Endothelial cell of hepatic sinusoid (primary cell): ENCODE data around the gene SIGLEC15.
"Not testable (repeated sequence)": the region's sequence is repeated elsewhere in the genome, so short reads cannot be mapped to it uniquely, and the experiment has no call there.

Experiments
- in situ Hi-C: cut with HindIII; loops from 2 replicates; pipeline ENCODE4 v1.10.0; 2017; ENCODE audit warnings: low sequenced_read_pairs

Gene SIGLEC15

DNA sequence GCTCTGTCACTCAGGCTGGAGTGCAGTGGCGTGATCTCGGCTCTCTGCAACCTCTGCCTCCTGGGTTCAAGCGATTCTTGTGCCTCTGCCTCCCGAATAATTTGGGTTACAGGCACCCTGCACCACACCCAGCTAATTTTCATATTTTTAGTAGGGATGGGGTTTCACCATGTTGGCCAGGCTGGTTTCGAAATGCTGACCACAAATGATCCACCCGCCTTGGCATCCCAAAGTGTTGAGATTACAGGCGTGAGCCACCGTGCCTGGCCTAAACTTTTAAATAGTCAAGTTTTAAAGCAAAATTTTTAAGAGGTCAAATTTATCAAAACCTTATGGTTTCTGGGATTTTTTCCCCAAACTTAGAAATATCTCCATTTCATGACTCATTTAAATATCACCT lies 6.7 kb upstream of the SIGLEC15 start:
- in situ Hi-C loops, result not testable (repeated sequence)

DNA sequence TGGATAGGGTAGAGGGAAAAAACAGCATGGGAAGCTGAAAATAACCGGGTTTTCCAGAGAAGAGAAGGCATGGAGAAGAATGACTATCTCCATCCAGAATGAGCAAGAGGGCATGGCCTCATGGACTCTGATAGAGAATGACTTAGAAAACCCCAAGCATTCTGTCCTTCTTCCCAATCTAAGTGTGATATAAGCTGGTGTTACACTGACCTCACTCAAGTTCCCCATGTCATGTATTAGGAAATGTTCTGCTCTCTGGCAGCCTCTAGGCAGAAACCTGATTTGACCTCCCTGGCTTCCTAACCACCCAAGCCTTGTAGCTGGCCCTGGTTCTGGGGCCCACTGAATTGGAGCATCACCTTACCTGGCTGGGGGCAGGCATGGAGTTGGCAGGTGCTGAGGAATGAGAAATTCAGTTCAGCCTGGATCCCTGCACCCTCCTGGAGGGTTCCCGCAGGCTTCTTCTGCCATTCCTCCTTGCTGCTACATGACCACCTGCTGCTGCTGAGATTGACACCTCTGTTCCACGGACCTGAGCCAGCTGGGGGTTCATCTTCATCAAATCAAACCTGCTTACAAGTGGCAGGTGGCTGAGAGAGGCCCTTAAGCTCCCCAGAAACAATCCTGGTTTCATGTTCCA lies 5.2 kb upstream of the SIGLEC15 start:
- in situ Hi-C loops, result no loop called here

DNA sequence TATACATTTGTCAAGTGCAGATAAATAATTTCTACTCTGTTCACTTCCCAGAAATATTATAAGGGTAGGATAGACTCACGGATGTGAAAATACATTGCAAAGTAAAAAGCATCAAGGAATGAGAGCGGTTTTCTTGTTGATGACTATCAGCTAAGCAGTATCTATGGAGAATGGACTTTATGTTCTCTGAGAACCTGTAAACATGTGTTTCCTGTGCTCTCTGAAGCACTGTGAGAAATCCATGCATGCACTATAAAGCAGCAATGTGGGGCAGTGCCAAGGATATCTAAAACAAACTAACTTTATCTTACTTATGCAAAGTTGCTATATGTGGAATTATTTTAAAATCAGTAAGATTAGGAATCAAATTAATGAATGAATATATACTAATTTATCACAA lies 4.4 kb upstream of the SIGLEC15 start:
- in situ Hi-C loops, result no loop called here

DNA sequence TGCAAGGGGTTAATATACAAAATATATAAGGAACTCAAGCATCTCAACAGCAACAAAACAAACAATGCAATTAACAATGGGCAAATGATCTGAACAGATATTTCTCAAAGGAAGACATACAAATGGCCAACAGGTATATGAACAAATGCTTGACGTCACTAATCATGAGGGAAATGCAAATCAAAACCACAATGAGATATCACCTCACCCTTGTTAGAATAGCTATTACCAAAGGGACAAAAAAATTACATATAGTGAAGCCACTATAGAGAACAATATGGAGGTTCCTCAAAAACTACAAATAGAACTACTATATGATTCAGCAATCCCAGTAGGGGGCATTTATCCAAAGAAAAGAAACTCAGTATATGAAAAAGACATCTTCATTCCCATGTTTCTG lies 3.8 kb upstream of the SIGLEC15 start:
- in situ Hi-C loops, result no loop called here

DNA sequence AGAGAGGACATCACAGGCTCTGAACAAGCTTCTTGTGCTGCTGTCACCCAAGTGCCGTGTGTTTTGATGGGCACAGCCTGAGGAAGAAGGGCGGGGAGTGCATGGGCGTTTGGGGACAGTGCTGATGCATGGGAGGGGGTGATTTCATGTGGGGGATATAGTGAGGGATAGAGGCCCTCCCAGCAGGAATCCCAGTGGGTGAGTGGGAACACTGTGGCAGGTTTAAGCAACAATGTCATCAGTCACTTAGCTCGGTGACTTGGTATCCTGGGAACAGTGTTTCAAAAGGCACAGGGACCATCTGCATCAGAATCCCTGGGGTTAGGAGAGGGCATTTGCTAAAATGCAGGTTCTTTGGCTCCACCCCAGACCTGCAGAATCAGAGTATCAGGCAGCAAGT lies 609 bp downstream of the SIGLEC15 start:
- in situ Hi-C loops, result no loop called here

DNA sequence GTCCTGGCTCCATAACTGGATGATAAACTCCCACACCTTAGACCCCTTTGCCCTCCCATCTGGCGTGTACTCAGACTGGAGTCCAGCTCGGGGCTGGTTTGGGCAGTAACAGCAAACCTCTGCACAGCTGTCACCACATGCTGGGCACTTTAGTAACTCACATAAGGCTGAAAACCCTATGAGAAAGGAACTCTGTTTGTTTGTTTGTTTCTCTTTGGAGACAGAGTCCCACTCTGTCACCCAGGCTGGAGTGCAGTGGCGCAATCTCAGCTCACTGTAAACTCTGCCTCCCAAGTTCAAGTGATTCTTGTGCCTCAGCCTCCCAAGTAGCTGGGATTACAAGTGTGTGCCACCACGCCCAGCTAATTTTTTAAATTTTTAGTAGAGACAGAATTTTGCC lies 1.2 kb downstream of the SIGLEC15 start:
- in situ Hi-C loops, result not testable (repeated sequence)

DNA sequence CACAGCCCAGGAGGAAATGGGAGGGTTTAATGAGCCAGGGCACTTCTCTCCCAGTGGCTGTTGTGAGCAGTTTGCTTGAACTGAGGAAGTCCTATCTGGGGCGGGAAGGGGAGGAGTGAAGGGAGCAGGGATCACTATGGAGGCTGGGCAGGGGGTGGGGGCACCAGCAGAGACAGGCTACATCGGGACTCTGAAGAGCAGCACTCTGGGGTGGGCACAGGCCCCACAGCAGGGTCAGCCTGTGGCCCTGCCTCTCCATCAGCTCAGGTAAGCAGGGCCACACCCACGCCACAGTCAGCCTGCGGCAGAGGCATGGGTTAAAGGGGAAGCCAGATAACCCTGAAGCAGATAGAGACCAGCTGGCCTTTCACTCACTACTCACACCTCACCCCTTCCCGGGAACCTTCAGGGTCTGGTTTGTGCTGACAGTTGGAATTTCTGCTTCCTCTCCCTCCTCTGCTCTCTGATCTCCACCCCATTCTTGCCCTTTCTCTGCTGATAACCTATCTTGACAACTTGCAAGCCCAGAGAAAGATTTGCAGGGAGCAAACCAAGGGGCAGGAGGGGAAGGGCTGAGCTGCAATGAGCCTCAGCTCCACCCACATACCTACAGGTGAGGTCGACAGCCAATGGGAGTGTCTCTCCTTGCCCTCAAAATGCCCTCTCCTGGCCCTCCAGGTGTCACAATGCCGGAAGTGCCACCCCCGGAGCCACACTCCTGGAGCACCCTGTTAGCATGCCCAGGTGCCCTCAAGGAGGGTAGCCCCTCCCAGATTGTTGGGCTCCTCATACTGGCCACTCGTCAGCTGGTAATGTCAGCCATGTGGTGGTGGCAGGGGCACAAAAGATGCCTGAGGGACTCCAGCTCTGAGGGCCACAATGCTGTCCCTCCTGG lies 3.7 kb downstream of the SIGLEC15 start:
- in situ Hi-C loops, result no loop called here

DNA sequence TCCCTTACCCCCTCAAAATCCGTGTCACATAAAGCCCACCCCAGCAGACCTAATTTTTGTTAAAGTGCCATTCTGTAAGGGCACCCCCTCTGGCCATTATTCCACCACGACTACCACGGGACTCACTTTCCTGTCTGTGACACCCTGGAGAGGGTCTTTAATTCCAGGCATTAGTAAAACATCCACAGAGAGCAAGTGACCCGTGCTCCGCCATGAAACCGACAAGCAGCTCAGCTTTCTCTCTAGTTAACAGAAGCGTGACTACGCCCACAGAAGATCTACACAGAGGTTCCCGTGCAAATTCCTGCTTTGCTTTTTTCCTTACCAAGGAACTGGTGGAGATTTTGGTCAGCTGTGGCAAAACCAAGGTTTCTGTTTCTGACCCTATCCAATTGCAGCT lies 4.4 kb downstream of the SIGLEC15 start:
- in situ Hi-C loops, result no loop called here

DNA sequence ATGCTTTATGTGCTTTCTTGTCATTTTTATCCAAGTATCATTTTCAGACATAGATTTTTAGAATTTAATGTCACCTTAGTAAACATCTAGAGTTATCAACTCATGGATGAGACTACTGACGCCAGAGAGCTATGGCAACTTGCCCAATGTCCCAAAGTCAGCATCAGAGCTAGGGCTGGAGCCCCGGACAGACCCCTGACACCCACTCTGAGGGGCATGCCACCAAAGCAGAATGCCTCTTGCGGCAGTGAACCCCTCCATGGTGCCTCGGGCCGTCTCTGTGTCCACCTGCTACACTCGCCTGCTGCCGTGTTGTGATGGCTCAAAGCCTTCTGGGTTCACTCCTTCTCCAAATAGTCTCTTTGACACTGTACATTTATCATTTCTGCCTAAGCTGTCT lies 5.4 kb downstream of the SIGLEC15 start:
- in situ Hi-C loops, result no loop called here

DNA sequence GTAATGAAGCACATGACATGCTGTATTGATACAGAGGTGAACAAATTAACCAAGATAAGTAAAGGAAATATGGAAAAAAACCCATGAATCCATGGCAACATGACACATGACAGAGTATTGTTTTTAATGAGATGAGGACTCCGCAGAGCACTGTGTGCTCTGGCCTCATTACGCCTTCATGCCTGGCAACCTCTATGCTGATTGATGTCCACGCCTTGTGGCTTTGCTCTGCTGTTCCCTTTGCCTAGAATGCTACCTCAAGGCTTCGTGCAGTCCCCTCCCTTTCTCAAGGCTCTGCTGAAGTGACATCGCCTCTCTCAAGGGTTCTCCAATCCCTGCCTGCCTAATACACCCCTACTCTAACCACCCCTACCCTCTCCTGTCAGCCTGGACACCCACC lies 8.4 kb downstream of the SIGLEC15 start:
- in situ Hi-C loops, result no loop called here

DNA sequence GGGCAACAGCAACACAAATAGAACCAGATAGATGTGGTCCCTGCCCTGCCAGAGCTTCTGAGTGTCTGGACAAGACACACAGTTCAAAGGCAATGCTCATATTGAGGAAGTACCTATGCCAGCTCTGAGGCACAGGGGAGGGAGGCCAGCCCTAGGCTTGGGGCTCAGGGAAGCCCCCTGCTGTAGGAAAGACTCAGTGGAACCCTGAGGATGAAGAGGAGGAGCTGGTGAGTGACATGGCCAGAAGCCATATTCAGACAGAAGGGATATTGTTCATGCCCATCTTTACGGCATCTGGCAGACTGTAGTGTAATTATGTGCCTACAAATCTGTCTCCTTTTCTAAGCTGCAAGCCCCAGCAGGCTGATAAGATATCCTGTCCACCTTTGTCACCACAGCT lies 8.8 kb downstream of the SIGLEC15 start:
- in situ Hi-C loops, result no loop called here

DNA sequence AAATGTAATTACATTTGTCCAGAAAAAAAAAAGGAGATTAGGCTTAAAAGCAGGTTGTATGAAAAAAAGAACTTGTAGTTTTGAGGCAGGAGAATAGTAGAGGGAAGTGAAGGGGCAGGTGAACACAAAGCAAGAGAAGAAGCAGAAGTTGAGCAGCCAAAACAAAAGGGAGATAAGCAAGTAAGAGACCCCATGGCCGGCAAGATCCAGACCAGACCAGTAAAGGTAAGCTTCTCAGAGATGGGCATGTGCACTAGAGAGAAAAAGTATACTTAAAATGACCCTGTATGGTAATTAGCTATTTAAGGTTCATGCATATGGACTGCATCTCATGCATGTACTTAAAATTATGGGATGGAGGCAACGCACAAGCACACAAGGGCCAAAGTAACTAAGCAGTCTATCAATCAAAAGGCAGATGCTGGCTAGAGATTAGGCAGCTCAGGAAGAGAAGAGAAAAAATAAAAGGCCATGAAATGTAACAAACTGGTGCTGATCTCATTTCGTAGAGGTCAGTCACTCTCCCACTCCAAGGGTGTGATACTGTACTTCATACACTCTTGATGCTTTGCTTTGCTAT lies 9.7 kb downstream of the SIGLEC15 start:
- in situ Hi-C loops, result no loop called here

DNA sequence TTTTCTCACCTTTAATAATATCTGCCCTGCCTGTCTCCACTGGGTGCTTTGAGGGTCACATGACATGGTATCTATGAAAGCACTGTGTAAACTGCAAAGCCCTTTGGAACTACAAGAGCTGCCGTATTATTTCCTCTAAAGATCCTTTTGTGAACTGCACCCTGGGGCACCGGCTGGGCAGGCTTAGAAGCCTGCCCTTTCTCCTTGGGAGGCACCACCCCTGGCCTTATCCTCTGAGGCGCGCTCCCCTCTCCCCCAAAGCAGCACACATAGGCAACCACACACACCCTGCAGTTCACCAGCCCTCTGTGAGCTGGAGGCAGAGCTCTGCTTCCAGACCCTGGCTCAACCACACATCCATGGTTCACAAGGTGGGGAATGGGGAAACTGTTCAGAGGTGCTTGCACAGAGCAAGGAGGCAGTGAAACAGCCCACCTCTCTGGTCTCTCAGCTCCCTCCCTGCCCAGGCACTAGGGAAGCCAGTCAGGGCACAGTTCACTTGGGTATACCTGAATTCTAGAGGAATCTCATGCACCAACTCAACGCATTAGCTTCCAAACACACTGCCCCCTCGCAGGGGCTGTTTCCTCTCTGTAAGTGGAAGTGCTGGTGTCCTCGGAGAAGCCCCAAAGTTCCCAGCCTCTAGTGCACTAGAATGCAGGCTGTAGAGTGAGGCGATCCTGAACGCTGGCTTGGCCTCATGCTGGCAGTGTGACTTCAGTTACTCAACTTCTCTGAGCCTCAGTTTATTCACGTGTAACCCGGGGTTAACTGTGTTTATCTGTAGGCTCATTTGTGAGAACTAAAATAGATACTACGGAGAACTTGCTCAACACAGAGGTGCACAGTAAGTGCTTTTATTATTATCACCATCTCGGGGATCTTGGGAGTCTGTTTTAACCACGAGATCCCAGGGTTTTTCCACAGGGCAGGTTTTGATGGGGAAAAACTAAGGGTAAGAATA lies 11.0 kb downstream of the SIGLEC15 start:
- in situ Hi-C loops, result no loop called here

DNA sequence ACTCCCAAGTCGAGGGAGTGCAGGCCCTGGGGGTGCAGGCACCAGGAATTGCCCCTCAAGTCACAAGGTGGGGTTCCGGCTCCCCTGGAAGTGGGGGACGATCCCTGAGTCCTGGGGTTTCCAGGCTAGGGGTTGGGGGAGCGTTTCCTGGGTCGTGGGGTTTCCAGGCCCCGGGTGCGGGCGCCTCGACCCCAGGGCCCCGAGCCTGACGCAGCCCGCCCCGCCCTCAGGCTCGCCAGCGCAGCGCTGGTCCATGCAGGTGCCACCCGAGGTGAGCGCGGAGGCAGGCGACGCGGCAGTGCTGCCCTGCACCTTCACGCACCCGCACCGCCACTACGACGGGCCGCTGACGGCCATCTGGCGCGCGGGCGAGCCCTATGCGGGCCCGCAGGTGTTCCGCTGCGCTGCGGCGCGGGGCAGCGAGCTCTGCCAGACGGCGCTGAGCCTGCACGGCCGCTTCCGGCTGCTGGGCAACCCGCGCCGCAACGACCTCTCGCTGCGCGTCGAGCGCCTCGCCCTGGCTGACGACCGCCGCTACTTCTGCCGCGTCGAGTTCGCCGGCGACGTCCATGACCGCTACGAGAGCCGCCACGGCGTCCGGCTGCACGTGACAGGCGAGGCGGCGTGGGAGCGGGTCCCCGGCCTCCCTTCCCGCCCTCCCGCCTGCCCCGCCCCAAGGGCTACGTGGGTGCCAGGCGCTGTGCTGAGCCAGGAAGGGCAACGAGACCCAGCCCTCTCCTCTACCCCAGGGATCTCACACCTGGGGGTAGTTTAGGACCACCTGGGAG lies 12.0 kb downstream of the SIGLEC15 start:
- in situ Hi-C loops, result no loop called here

DNA sequence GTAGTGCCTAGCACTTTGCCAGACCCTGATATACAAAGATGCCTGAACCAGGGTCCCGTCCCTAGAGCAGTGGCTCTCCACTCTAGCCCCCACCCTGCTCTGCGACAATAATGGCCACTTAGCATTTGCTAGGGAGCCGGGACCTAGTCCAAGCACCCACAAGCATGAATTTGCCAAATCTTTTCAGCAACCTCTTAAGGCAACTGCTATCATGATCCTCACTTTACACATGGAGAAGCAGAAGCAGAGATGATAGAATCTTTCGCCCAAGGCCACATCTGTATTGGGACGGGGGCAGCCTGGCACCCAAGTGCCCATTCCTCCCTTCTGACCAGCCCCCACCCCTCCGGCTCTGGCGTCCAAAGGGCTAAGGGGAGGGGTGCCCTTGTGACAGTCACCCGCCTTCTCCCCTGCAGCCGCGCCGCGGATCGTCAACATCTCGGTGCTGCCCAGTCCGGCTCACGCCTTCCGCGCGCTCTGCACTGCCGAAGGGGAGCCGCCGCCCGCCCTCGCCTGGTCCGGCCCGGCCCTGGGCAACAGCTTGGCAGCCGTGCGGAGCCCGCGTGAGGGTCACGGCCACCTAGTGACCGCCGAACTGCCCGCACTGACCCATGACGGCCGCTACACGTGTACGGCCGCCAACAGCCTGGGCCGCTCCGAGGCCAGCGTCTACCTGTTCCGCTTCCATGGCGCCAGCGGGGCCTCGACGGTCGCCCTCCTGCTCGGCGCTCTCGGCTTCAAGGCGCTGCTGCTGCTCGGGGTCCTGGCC lies 13.0 kb downstream of the SIGLEC15 start:
- in situ Hi-C loops, result no loop called here

DNA sequence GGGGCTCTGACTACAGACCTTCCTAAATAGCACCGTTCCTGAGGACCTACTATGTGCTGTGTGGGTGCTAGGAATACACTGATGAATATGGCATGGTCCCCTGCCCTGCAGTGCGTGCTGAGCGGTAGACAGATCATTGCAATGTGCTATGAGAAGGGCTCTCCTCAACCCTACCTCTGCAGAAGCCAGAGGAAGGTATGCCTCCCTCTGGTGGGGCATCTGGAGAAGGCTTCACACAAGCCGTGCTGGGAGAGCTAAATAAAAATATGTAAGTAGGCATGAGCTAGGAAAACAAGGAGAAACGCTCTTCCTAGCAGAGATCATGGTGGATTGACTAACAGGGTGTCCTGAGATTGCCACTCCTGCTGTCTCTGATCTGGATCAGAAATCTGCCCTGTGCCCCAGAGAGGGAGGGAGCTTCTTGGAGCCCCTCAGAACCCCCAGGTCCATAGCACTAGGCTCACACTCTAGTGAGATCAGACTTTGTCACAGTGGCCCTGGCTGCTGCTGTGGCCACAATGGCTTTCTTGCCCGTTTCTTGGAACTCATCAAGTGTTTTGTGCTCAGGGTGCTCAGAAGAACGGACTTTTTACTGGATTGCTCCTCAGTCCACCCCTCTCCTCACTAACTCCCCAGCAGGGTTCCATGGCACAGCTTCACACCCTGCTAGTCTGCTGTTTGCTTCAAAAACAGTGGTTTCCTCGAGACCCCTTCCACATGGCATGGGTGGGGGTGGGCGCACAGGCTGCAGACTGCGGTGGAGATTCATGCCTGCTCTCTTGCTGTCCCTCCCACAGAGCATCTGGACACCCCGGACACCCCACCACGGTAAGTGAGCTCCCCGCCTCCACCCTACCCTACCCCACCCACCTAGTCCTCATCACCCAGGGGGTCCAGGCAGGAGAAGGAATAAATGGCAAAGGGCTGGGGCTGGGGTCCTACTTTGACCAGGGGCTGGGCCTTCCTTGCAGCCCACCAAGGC lies 14.2 kb downstream of the SIGLEC15 start:
- in situ Hi-C loops, result no loop called here

DNA sequence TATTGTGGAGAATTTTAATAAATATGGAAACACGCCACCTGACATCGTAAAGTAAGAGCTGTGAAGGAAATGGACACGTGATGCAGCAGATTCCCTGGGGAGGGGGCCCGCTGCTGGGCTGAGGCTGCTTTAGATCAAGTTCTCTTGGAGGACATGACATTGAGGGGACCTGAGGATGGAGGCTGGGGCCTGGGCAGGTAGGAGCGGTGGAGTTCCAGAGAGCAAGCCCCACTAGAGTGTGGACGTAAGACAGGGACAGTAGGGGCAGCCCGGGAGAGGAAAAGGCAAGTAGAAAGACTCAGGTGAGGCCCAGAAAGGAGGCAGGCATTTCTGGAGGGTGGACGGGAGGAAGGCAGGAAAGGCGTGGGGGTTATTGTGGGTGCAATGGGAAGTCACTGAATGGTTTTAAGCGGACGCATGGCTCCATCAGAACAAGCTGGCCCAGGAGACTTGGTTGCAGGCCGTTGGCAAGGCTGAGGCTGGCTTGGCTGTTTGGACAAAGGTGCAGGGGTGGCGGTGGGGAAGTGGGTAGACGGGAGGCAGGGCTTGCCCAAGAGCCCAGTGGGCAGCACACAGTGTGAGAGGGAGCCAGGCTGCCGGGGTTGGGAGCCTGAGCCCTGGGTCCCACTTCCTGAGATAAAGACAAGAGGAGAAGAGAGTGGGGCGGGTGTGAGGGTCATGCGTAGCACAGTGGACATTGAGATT lies 15.7 kb downstream of the SIGLEC15 start:
- in situ Hi-C loops, result no loop called here
